VCaP (cell line): ENCODE results near the gene CDC123.
A peak's percentile ranks its signal among the peaks of the same experiment; 100 is the strongest.
"Not testable (repeated sequence)": the region's sequence is repeated elsewhere in the genome, so short reads cannot be mapped to it uniquely, and the experiment has no call there.

Experiments
- H3K27ac ChIP-seq: fragments of 450-650 bp; 2 replicates; pipeline ENCODE4 v1.5.1; 2017
- CTCF ChIP-seq: fragments of 450-650 bp; conservative IDR thresholded peaks from 2 replicates; pipeline ENCODE4 v1.5.1; 2017; ENCODE audit warnings: mild to moderate bottlenecking, moderate library complexity

The CDC123 gene

GRCh38 chr10:12271210-12271540 lies 75.2 kb downstream of the CDC123 start:
- TF ChIP-seq CTCF, result no peak
- H3K27ac ChIP-seq, result no peak overlapping the region

- not testable (repeated sequence) for H3K27ac ChIP-seq
Observed at GRCh38 chr10:12277862-12278261, 81.9 kb downstream of the CDC123 start.

GRCh38 chr10:12279281-12279680 lies 83.3 kb downstream of the CDC123 start:
- no peak overlapping the region for H3K27ac ChIP-seq
- no peak for TF ChIP-seq CTCF

GRCh38 chr10:12287772-12288171 lies 91.8 kb downstream of the CDC123 start:
- no peak overlapping the region for H3K27ac ChIP-seq
- TF ChIP-seq CTCF, result no peak

GRCh38 chr10:12297784-12298183 lies 101.8 kb downstream of the CDC123 start:
- H3K27ac ChIP-seq, result not testable (repeated sequence)

- peak overlapping the region; percentile 56 for H3K27ac ChIP-seq
Observed at GRCh38 chr10:12299222-12299965, 103.4 kb downstream of the CDC123 start.

More at GRCh38 chr10:12299222-12299965, 103.4 kb downstream of the CDC123 start:
- no peak for TF ChIP-seq CTCF
